Upper lobe of right lung (tissue), 1 donor: ENCODE data around the gene ALK. TPM values are rescaled to one million over a fixed set of nuclear protein-coding genes. Genes with fewer than 3 reads are reported as not detected.

Experiments used
- ATAC-seq: fragments of 200-7000 bp; cut with Tn5 transposase; one replicate; pipeline ENCODE4 v1.9.1; 2020; ENCODE audit warnings: mild to moderate bottlenecking, moderate library complexity
- DNase-seq: peaks from one replicate; pipeline ENCODE4 v3.0.0-alpha.2; 2020
- H3K27ac ChIP-seq: fragments of 200-600 bp; one replicate; pipeline ENCODE4 v1.8.0; 2022
- H3K27me3 ChIP-seq: fragments of 200-600 bp; one replicate; pipeline ENCODE4 v1.8.0; 2022; ENCODE audit warnings: mild to moderate bottlenecking
- H3K36me3 ChIP-seq: fragments of 200-600 bp; one replicate; pipeline ENCODE4 v1.8.0; 2022
- H3K4me1 ChIP-seq: fragments of 200-600 bp; one replicate; pipeline ENCODE4 v1.8.0; 2022
- H3K4me3 ChIP-seq: fragments of 200-600 bp; one replicate; pipeline ENCODE4 v1.8.0; 2022; ENCODE audit warnings: mild to moderate bottlenecking
- H3K9me3 ChIP-seq: fragments of 200-600 bp; one replicate; pipeline ENCODE4 v1.8.0; 2022
- intact Hi-C: fragments of 100-400 bp; cut with DNase I; formaldehyde crosslinking; loops from one replicate; pipeline ENCODE4 v1.11.0; 2022
- total RNA-seq: library from RNA; stranded (reverse); fragmentation: NEBNext Ultra II Directional; extraction: Animal tissue kit (Norgen Biotek cat#: 25700); gene quantifications from one replicate; pipeline ENCODE4 v1.2.1, GENCODE V29; 2021
- TF ChIP-seq, protein P1 (sequence below): fragments of 200-600 bp; IDR thresholded peaks from one replicate; pipeline ENCODE4 v1.8.0; 2022; ENCODE audit warnings: antibody characterized with exemption
- donor health status: DM: no; HTN: yes; CAD: no; lungs with severe emphysema.

The ALK gene
- total RNA-seq, 1 donor from 2014 or later = not detected

- DNase-seq (no peak), ATAC-seq (no peak)
- intact Hi-C loops = no loop called here
- Histone ChIP-seq H3K9me3 (no peaks in the 10 kb centered on the region), H3K4me3 (no peak overlapping the region), H3K4me1 (no peaks in the 10 kb centered on the region), H3K27me3 (no peaks in the 10 kb centered on the region), H3K27ac (no peak overlapping the region), H3K36me3 (peaks cover 16% of the 10 kb centered on the region)
- TF ChIP-seq, protein P1, sequence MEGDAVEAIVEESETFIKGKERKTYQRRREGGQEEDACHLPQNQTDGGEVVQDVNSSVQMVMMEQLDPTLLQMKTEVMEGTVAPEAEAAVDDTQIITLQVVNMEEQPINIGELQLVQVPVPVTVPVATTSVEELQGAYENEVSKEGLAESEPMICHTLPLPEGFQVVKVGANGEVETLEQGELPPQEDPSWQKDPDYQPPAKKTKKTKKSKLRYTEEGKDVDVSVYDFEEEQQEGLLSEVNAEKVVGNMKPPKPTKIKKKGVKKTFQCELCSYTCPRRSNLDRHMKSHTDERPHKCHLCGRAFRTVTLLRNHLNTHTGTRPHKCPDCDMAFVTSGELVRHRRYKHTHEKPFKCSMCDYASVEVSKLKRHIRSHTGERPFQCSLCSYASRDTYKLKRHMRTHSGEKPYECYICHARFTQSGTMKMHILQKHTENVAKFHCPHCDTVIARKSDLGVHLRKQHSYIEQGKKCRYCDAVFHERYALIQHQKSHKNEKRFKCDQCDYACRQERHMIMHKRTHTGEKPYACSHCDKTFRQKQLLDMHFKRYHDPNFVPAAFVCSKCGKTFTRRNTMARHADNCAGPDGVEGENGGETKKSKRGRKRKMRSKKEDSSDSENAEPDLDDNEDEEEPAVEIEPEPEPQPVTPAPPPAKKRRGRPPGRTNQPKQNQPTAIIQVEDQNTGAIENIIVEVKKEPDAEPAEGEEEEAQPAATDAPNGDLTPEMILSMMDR = no peak
Measured at GRCh38 chr2:29184531-29184930, 736.9 kb downstream of the ALK start.

- H3K4me3 ChIP-seq = no peak overlapping the region
- no peak for DNase-seq
- H3K4me1 ChIP-seq = no peaks in the 10 kb centered on the region
- H3K9me3 ChIP-seq = no peaks in the 10 kb centered on the region
- no peak for ATAC-seq
- peaks cover 23% of the 10 kb centered on the region for H3K36me3 ChIP-seq
- TF ChIP-seq, protein P1 = no peak
- no peaks in the 10 kb centered on the region for H3K27me3 ChIP-seq
- intact Hi-C loops = no loop called here
- no peak overlapping the region for H3K27ac ChIP-seq
Measured at GRCh38 chr2:29182920-29183319, 738.5 kb downstream of the ALK start.

- DNase-seq (no peak), ATAC-seq (no peak)
- H3K9me3 ChIP-seq = no peaks in the 10 kb centered on the region
- no peaks in the 10 kb centered on the region for H3K27me3 ChIP-seq
- TF ChIP-seq, protein P1 = no peak
- peaks cover 29% of the 10 kb centered on the region for H3K36me3 ChIP-seq
- intact Hi-C loops = no loop called here
- H3K4me3 ChIP-seq = no peak overlapping the region
- no peak overlapping the region for H3K27ac ChIP-seq
- no peaks in the 10 kb centered on the region for H3K4me1 ChIP-seq
Measured at GRCh38 chr2:29182334-29182733, 739.1 kb downstream of the ALK start.

- no peaks in the 10 kb centered on the region for H3K9me3 ChIP-seq
- DNase-seq (no peak), ATAC-seq (no peak)
- no peaks in the 10 kb centered on the region for H3K4me1 ChIP-seq
- peaks cover 52% of the 10 kb centered on the region for H3K36me3 ChIP-seq
- intact Hi-C loops = no loop called here
- H3K27me3 ChIP-seq = no peaks in the 10 kb centered on the region
- H3K27ac ChIP-seq = no peak overlapping the region
- TF ChIP-seq, protein P1 = no peak
- H3K4me3 ChIP-seq = no peak overlapping the region
Measured at GRCh38 chr2:29175338-29175737, 746.0 kb downstream of the ALK start.

DNA sequence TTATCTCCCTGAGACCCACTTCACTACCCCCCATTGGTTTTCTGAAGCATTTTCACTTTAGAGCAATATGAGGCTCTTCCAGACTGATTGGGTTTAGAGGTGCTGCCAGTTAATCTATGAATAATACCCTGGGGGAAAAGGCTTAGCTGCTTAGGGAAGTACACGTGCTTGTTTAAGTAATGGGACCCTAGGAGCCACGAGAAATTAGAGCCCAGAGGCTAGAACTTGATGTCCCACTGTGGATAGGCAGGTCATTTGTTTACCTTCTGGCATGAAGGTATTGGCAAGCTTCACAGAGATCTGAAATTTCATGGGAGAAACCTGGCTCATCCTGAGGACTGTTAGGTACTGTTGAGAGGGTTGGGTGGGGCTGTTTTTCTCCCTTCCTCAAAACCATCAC lies 746.4 kb downstream of the ALK start:
- Histone ChIP-seq H3K4me1 (no peaks in the 10 kb centered on the region), H3K36me3 (peaks cover 52% of the 10 kb centered on the region), H3K27ac (no peak overlapping the region), H3K27me3 (no peaks in the 10 kb centered on the region), H3K9me3 (no peaks in the 10 kb centered on the region), H3K4me3 (no peak overlapping the region)
- intact Hi-C loops = no loop called here
- DNase-seq (no peak), ATAC-seq (no peak)
- TF ChIP-seq, protein P1 = no peak
